ENCODE data around the gene MIEN1. TPM values are rescaled to one million over a fixed set of nuclear protein-coding genes. Genes with fewer than 3 reads are reported as not detected.
A peak's percentile ranks its signal among the peaks of the same experiment; 100 is the strongest.

The MIEN1 gene
- total and polyA plus RNA-seq, 2 of the 13 experiments (the other 11 are each of a cell fraction or from before 2014, with no cell fraction given) = 40.6 to 56.6 TPM

DNA sequence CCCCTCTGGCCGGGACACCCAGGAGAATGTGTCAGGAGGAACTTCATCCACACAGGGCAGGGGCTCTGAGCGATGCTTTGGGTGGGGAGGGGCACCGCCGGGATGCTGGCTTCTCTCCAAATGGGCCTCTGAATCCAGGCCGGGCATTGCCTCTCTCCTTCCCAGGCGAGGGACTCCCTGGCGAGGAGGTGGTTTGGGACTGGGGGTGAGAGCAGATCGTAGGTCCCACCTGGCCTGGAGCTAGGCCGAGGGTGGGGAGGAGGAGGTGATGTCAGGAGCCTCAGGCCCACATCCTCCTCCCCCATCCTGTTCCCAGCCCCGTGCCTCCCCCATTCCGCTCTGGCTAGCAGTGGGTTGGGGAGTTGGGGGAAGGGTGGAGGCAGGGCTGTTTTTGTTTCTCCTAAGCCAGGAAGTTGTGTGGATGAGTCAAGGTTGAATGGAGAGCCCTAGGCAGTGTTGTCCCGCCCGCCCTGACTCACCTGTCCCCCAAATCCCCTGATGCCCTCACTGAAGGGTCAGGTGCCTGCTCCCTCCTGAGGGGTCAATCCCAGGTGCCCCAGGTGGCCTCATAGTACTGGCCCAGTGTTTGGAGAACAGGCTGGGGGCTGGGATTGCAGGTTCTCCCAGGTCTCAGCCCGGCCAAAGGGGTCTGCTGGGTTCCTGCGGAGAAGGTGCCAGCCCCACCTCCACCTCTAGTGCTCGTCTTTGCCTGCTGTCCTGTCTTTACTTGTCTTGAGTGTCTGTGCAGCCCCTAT is 10.2 kb upstream of the MIEN1 start (continued):
- TF ChIP-seq PHF21A (CRISPR knock-in tag; IDR thresholded peaks at IDR 0.05) = peak; percentile 54; the same call in 1 of the 2 replicates
- TF ChIP-seq, protein P1, sequence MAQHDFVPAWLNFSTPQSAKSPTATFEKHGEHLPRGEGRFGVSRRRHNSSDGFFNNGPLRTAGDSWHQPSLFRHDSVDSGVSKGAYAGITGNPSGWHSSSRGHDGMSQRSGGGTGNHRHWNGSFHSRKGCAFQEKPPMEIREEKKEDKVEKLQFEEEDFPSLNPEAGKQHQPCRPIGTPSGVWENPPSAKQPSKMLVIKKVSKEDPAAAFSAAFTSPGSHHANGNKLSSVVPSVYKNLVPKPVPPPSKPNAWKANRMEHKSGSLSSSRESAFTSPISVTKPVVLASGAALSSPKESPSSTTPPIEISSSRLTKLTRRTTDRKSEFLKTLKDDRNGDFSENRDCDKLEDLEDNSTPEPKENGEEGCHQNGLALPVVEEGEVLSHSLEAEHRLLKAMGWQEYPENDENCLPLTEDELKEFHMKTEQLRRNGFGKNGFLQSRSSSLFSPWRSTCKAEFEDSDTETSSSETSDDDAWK (CRISPR knock-in tag; IDR thresholded peaks at IDR 0.05) = no peak
- peak; percentile 71 for TF ChIP-seq ZNF746 (CRISPR knock-in tag; IDR thresholded peaks at IDR 0.05)
- TF ChIP-seq, protein P2, sequence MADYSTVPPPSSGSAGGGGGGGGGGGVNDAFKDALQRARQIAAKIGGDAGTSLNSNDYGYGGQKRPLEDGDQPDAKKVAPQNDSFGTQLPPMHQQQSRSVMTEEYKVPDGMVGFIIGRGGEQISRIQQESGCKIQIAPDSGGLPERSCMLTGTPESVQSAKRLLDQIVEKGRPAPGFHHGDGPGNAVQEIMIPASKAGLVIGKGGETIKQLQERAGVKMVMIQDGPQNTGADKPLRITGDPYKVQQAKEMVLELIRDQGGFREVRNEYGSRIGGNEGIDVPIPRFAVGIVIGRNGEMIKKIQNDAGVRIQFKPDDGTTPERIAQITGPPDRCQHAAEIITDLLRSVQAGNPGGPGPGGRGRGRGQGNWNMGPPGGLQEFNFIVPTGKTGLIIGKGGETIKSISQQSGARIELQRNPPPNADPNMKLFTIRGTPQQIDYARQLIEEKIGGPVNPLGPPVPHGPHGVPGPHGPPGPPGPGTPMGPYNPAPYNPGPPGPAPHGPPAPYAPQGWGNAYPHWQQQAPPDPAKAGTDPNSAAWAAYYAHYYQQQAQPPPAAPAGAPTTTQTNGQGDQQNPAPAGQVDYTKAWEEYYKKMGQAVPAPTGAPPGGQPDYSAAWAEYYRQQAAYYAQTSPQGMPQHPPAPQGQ (CRISPR knock-in tag; IDR thresholded peaks at IDR 0.05; ENCODE audit: borderline replicate concordance) = no peak
- TF ChIP-seq, protein P3, sequence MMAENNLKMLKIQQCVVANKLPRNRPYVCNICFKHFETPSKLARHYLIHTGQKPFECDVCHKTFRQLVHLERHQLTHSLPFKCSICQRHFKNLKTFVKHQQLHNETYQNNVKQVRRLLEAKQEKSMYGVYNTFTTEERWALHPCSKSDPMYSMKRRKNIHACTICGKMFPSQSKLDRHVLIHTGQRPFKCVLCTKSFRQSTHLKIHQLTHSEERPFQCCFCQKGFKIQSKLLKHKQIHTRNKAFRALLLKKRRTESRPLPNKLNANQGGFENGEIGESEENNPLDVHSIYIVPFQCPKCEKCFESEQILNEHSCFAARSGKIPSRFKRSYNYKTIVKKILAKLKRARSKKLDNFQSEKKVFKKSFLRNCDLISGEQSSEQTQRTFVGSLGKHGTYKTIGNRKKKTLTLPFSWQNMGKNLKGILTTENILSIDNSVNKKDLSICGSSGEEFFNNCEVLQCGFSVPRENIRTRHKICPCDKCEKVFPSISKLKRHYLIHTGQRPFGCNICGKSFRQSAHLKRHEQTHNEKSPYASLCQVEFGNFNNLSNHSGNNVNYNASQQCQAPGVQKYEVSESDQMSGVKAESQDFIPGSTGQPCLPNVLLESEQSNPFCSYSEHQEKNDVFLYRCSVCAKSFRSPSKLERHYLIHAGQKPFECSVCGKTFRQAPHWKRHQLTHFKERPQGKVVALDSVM (CRISPR knock-in tag; IDR thresholded peaks at IDR 0.05) = no peak
- no peak for TF ChIP-seq ADNP (CRISPR knock-in tag; IDR thresholded peaks at IDR 0.05)
- TF ChIP-seq ZNF549 (CRISPR knock-in tag; IDR thresholded peaks at IDR 0.05) = no peak
- 0 out of 2 replicates have a peak, but pooled peaks have one; percentile 60 for TF ChIP-seq ISL2 (CRISPR knock-in tag; IDR thresholded peaks at IDR 0.05)
- TF ChIP-seq ZNF441 (CRISPR knock-in tag; IDR thresholded peaks at IDR 0.05; ENCODE audit: borderline replicate concordance) = no peak
- TF ChIP-seq HOXD1 (CRISPR knock-in tag; IDR thresholded peaks at IDR 0.05) = 0 out of 2 replicates have a peak, but pooled peaks have one; percentile 40
- TF ChIP-seq TP53 (CRISPR knock-in tag; conservative IDR thresholded peaks at IDR 0.05) = no peak
- no peak for TF ChIP-seq SRF (IDR thresholded peaks at IDR 0.05; ENCODE audit: low read depth, low read length)
- TF ChIP-seq, protein P4, sequence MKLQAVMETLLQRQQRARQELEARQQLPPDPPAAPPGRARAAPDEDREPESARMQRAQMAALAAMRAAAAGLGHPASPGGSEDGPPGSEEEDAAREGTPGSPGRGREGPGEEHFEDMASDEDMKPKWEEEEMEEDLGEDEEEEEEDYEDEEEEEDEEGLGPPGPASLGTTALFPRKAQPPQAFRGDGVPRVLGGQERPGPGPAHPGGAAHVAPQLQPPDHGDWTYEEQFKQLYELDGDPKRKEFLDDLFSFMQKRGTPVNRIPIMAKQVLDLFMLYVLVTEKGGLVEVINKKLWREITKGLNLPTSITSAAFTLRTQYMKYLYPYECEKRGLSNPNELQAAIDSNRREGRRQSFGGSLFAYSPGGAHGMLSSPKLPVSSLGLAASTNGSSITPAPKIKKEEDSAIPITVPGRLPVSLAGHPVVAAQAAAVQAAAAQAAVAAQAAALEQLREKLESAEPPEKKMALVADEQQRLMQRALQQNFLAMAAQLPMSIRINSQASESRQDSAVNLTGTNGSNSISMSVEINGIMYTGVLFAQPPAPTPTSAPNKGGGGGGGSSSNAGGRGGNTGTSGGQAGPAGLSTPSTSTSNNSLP (IDR thresholded peaks at IDR 0.05; ENCODE audit: low read depth, low read length) = no peak
- TF ChIP-seq, protein P5, sequence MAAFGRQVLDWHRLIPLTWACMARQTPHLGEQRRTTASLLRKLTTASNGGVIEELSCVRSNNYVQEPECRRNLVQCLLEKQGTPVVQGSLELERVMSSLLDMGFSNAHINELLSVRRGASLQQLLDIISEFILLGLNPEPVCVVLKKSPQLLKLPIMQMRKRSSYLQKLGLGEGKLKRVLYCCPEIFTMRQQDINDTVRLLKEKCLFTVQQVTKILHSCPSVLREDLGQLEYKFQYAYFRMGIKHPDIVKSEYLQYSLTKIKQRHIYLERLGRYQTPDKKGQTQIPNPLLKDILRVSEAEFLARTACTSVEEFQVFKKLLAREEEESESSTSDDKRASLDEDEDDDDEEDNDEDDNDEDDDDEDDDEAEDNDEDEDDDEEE (CRISPR knock-in tag; IDR thresholded peaks at IDR 0.05) = peak; percentile 90
- no peak for TF ChIP-seq HDAC6 (IDR thresholded peaks at IDR 0.05; ENCODE audit: low read depth, low read length)
- TF ChIP-seq MEIS2 (CRISPR knock-in tag; IDR thresholded peaks at IDR 0.05) = 0 out of 2 replicates have a peak, but pooled peaks have one; percentile 14
- no peak for TF ChIP-seq RBFOX2 (IDR thresholded peaks at IDR 0.05; ENCODE audit: low read depth, low read length)
- TF ChIP-seq, protein P6, sequence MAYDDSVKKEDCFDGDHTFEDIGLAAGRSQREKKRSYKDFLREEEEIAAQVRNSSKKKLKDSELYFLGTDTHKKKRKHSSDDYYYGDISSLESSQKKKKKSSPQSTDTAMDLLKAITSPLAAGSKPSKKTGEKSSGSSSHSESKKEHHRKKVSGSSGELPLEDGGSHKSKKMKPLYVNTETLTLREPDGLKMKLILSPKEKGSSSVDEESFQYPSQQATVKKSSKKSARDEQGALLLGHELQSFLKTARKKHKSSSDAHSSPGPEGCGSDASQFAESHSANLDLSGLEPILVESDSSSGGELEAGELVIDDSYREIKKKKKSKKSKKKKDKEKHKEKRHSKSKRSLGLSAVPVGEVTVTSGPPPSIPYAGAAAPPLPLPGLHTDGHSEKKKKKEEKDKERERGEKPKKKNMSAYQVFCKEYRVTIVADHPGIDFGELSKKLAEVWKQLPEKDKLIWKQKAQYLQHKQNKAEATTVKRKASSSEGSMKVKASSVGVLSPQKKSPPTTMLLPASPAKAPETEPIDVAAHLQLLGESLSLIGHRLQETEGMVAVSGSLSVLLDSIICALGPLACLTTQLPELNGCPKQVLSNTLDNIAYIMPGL (CRISPR knock-in tag; IDR thresholded peaks at IDR 0.05; ENCODE audit: borderline replicate concordance in 1 of 2, low read depth in 1 of 2) = peak; percentile 5 to 72; a peak in 1 of 4 replicates

Data from HepG2 (cell line).